ENCODE measurements around the gene KCNMB4. TPM values are rescaled to one million over a fixed set of nuclear protein-coding genes. Genes with fewer than 3 reads are reported as not detected.

Gene KCNMB4
- total RNA-seq, 4 donors from 2014 or later = 0.18 to 1.2 (median 0.93) TPM

DNA sequence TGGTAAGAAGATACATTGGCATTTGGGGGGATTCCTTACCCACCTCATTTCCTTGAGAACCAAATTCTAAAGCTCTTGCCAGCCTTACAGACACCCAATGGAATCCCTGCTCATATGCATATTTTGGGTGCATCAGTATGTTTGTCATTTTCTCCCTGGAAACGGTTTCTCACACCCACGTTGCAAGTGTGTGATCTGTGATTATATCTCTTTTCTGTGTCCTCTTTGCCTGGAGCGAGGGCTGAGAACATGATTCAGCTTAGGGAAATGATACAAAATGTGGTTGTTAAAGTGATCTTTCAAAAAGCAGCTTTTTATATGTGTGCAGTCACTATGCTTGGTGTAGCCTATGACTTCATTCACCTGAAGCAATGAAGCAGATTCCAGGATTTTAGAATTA is 52.0 kb downstream of the KCNMB4 start:
- Histone ChIP-seq H3K36me3 (no peaks in the 10 kb centered on the region), H3K4me3 (no peak overlapping the region), H3K4me1 (no peaks in the 10 kb centered on the region), H3K27ac (no peak overlapping the region), H3K9me3 (no peaks in the 10 kb centered on the region), H3K27me3 (no peaks in the 10 kb centered on the region)
- TF ChIP-seq, protein P1, sequence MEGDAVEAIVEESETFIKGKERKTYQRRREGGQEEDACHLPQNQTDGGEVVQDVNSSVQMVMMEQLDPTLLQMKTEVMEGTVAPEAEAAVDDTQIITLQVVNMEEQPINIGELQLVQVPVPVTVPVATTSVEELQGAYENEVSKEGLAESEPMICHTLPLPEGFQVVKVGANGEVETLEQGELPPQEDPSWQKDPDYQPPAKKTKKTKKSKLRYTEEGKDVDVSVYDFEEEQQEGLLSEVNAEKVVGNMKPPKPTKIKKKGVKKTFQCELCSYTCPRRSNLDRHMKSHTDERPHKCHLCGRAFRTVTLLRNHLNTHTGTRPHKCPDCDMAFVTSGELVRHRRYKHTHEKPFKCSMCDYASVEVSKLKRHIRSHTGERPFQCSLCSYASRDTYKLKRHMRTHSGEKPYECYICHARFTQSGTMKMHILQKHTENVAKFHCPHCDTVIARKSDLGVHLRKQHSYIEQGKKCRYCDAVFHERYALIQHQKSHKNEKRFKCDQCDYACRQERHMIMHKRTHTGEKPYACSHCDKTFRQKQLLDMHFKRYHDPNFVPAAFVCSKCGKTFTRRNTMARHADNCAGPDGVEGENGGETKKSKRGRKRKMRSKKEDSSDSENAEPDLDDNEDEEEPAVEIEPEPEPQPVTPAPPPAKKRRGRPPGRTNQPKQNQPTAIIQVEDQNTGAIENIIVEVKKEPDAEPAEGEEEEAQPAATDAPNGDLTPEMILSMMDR (IDR thresholded peaks at IDR 0.05) = no peak
- no peak for TF ChIP-seq POLR2A (IDR thresholded peaks at IDR 0.05)
- no peak for DNase-seq

DNA sequence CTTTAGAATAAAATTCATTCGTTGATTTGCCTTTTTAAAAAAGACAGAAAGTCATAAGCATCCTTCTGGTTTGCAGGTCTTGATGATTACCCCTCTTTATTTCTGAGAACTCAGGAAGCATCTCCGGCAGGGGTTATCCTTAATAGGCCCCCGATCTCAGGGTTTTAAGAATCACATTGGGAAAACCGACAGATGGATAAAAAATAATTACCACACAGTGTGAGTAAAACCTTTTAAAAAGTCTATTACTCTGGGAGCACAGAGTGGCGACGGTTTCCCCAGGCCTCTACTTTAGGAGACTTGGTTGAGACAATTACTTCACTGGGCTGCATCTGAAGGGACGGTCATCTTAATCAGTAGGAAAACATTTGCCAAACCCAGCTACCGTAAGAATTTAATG is 56.5 kb downstream of the KCNMB4 start:
- no peak for DNase-seq
- Histone ChIP-seq H3K36me3 (no peaks in the 10 kb centered on the region), H3K27me3 (no peaks in the 10 kb centered on the region), H3K4me3 (no peak overlapping the region), H3K9me3 (no peaks in the 10 kb centered on the region), H3K27ac (no peak overlapping the region), H3K4me1 (no peaks in the 10 kb centered on the region)
- no peak for TF ChIP-seq POLR2A (IDR thresholded peaks at IDR 0.05)
- TF ChIP-seq, protein P1 (IDR thresholded peaks at IDR 0.05) = no peak

DNA sequence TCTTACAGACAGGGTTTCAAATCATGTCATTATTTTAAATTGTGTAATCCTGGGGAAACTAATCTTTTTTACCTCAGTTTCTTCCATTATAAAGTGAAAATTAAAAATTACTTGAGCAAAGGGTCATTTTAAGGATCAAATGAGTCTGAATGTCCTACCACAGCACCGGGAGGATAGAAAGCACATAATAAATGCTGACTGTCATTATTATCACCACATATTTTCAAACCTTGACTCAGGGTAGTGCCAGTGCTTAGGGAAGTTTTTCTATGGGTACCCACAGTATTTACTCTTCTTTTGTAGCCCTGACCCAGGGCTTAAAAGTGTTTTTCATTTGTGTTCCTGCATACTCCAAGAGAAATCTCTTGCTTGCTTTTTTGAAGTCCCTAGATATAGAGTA is 60.5 kb downstream of the KCNMB4 start:
- no peaks in the 10 kb centered on the region for H3K36me3 ChIP-seq
- H3K4me3 ChIP-seq = no peak overlapping the region
- H3K9me3 ChIP-seq = no peaks in the 10 kb centered on the region
- H3K27me3 ChIP-seq = no peaks in the 10 kb centered on the region
- no peak for DNase-seq
- no peaks in the 10 kb centered on the region for H3K4me1 ChIP-seq
- TF ChIP-seq, protein P1 (IDR thresholded peaks at IDR 0.05) = no peak
- no peak for TF ChIP-seq POLR2A (IDR thresholded peaks at IDR 0.05)
- H3K27ac ChIP-seq = no peak overlapping the region

DNA sequence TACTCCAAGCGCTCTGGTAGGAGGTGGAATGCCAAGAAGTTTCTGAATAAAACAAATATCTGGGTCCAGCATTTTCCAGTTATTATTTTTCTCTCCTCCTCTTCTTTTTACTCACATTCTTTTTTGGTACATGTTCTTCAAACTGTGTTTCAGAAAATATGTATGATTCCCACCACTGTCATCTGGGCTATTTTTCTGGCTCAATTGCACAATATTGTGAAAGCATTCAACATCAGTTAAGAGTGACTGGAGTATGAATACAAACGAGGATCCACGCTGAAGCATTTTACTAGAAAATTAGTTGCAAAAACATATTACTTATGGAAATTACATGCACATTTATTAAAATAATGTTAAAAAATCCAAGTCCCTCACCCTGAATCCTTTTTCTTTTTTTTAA is 61.5 kb downstream of the KCNMB4 start:
- no peaks in the 10 kb centered on the region for H3K4me1 ChIP-seq
- no peaks in the 10 kb centered on the region for H3K9me3 ChIP-seq
- no peaks in the 10 kb centered on the region for H3K27me3 ChIP-seq
- TF ChIP-seq, protein P1 (IDR thresholded peaks at IDR 0.05) = no peak
- no peak for TF ChIP-seq POLR2A (IDR thresholded peaks at IDR 0.05)
- no peak overlapping the region for H3K4me3 ChIP-seq
- no peak for DNase-seq
- H3K27ac ChIP-seq = no peak overlapping the region
- H3K36me3 ChIP-seq = no peaks in the 10 kb centered on the region

DNA sequence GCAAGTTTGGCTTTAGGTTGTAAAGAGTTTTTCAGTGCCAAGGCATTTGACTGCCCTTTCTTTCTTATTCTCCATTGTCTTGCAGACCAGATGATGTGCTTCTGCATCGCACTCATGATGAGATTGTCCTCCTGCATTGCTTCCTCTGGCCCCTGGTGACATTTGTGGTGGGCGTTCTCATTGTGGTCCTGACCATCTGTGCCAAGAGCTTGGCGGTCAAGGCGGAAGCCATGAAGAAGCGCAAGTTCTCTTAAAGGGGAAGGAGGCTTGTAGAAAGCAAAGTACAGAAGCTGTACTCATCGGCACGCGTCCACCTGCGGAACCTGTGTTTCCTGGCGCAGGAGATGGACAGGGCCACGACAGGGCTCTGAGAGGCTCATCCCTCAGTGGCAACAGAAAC is 64.3 kb downstream of the KCNMB4 start:
- Histone ChIP-seq H3K36me3 (no peaks in the 10 kb centered on the region), H3K9me3 (no peaks in the 10 kb centered on the region), H3K27ac (no peak overlapping the region), H3K4me3 (no peak overlapping the region), H3K4me1 (no peaks in the 10 kb centered on the region), H3K27me3 (no peaks in the 10 kb centered on the region)
- TF ChIP-seq, protein P1 (IDR thresholded peaks at IDR 0.05) = no peak
- no peak for TF ChIP-seq POLR2A (IDR thresholded peaks at IDR 0.05)
- DNase-seq = no peak

DNA sequence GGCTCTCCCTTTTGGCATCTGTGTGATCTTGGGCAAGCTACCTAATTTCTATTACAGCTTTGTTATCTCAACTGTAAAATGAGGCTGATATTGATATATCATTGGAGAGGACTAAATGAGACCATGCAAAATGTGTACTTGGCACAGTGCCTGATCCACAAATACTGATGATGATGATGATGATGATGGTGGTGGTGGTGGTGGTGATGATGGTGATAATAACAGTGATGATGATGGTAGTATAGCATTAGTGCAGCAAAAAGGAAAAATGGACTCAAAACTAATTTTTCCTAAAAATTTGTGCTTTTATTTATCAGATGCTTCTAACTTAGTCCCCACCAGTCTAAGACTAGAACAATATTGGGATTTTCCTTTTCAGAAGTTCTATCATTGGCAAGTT is 70.7 kb downstream of the KCNMB4 start:
- Histone ChIP-seq H3K9me3 (no peaks in the 10 kb centered on the region), H3K27ac (no peak overlapping the region), H3K4me1 (no peaks in the 10 kb centered on the region), H3K36me3 (no peaks in the 10 kb centered on the region), H3K4me3 (no peak overlapping the region), H3K27me3 (no peaks in the 10 kb centered on the region)
- DNase-seq = no peak
- TF ChIP-seq, protein P1 (IDR thresholded peaks at IDR 0.05) = no peak
- TF ChIP-seq POLR2A (IDR thresholded peaks at IDR 0.05) = no peak
